ENCODE data around the gene UVSSA.

The UVSSA gene

DNA sequence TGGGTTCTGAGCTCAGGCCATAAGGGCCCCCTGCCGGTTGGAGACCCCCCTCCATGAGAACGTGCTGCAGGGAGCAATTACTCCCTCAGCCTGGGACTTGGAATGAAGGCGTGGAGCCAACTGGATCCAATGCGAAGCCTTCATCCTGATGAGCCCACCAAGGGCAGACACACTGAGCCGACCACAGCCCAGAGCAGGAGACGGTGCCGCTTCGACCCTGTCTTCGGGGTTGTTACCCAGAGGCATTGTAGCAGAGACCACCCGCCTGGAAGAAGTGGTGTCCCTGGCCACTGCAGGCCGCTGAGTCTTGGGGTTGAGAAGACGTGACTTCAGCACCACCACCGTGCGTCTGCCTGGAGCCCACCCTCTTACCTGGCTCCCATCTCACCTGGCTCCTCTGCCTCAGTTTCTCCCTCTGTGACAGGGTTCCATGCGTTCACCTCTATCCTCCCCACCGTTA lies 66.2 kb downstream of the UVSSA start:
- TF ChIP-seq POLR2A (IDR thresholded peaks at IDR 0.05; ENCODE audit: extremely low read depth, insufficient read length) (no peak), MYC (IDR thresholded peaks at IDR 0.05; ENCODE audit: low read depth, low read length) (no peak)
- TF ChIP-seq, protein P1, sequence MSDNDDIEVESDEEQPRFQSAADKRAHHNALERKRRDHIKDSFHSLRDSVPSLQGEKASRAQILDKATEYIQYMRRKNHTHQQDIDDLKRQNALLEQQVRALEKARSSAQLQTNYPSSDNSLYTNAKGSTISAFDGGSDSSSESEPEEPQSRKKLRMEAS (IDR thresholded peaks at IDR 0.05; ENCODE audit: low read depth, low read length) = no peak
- TF ChIP-seq, protein P2, sequence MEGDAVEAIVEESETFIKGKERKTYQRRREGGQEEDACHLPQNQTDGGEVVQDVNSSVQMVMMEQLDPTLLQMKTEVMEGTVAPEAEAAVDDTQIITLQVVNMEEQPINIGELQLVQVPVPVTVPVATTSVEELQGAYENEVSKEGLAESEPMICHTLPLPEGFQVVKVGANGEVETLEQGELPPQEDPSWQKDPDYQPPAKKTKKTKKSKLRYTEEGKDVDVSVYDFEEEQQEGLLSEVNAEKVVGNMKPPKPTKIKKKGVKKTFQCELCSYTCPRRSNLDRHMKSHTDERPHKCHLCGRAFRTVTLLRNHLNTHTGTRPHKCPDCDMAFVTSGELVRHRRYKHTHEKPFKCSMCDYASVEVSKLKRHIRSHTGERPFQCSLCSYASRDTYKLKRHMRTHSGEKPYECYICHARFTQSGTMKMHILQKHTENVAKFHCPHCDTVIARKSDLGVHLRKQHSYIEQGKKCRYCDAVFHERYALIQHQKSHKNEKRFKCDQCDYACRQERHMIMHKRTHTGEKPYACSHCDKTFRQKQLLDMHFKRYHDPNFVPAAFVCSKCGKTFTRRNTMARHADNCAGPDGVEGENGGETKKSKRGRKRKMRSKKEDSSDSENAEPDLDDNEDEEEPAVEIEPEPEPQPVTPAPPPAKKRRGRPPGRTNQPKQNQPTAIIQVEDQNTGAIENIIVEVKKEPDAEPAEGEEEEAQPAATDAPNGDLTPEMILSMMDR (IDR thresholded peaks at IDR 0.05; ENCODE audit: low read depth, low read length) = no peak
- no peak for DNase-seq (ENCODE audit: low read depth)
- no peak overlapping the region for H3K4me3 ChIP-seq (ENCODE audit: low read depth, low read length)

DNA sequence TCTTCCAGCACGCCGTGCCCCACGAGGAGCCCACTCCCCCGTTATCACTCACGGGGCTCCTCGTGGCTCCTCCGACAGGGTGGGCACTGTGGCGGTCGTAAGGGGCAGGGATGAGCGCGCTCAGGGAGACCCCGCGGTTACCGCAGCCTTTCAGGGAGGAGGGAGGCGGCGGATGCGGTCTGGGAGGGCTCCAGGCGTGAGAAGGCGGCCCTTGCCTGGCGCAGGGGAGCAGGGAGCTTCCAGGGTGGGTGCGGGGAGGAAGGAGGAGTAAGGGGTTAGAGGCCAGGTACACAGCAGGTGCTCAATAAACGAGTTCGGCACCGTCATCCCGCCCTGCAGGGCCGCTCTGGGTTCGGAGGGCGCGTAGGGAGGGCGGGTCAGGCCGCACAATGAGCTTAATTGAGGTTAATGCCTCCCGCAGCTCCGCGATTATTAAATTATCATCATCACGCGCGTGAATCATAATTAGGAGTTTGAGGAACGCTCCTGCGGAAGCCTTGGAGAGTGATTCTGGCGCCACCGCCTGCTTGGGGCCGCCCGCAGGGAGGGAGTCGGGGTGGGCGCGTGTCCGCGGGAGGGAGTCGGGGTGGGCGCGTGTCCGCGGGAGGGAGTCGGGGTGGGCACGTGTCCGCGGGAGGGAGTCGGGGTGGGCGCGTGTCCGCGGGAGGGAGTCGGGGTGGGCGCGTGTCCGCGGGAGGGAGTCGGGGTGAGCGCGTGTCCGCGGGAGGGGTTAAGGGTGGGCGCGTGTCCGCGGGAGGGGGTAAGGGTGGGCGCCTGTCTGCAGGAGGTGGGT lies 66.9 kb downstream of the UVSSA start:
- DNase-seq (ENCODE audit: low read depth) = no peak
- TF ChIP-seq POLR2A (IDR thresholded peaks at IDR 0.05; ENCODE audit: extremely low read depth, insufficient read length) = no peak
- TF ChIP-seq, protein P2 (IDR thresholded peaks at IDR 0.05; ENCODE audit: low read depth, low read length) = no peak
- TF ChIP-seq, protein P1 (IDR thresholded peaks at IDR 0.05; ENCODE audit: low read depth, low read length) = no peak
- no peak for TF ChIP-seq MYC (IDR thresholded peaks at IDR 0.05; ENCODE audit: low read depth, low read length)
- H3K4me3 ChIP-seq (ENCODE audit: low read depth, low read length) = no peak overlapping the region

DNA sequence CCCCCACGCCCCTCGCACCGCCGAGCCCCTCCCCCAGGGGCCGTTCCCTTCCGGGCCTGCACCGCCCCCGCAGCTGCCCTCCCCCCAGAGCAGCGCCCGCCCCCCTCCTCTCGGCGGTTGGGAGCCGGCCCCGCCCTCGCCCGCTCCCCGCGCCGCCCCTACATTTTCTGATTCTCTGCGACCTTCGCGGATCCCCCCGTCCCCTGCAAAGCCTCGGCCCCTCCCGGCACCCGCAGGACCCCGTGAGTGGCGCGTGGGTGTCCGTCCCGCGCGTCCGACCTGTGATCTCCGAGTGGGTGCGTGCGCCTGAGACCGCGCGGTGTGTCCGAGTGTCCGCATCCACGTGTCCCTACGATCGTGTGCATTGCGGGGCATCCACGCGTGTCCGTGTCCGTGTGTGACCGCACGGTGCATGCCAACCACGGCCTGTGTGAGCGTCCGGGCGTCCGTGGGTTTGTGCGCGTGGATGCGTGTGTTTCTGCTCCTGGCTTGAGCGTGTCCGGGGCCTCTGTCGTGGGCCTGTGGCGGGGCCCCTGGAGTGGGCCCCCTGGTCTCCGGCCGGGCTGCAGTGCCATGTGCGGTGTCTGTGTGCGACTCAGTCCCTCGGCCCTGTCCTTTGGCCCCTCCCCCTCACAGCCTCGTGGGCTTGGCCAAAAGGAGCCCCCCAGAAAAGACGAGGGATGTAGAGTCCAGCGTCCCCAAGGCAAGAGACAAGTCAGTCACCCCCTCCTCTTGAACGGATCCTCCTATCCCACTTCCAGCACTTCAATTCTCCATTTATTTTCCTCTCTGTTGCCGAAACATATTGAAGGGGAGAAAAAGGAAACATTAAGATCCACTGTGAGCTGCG lies 68.0 kb downstream of the UVSSA start:
- DNase-seq (ENCODE audit: low read depth) = no peak
- H3K4me3 ChIP-seq (ENCODE audit: low read depth, low read length) = no peak overlapping the region
- TF ChIP-seq, protein P2 (IDR thresholded peaks at IDR 0.05; ENCODE audit: low read depth, low read length) = no peak
- TF ChIP-seq MYC (IDR thresholded peaks at IDR 0.05; ENCODE audit: low read depth, low read length) (no peak), POLR2A (IDR thresholded peaks at IDR 0.05; ENCODE audit: extremely low read depth, insufficient read length) (no peak)
- TF ChIP-seq, protein P1 (IDR thresholded peaks at IDR 0.05; ENCODE audit: low read depth, low read length) = no peak

DNA sequence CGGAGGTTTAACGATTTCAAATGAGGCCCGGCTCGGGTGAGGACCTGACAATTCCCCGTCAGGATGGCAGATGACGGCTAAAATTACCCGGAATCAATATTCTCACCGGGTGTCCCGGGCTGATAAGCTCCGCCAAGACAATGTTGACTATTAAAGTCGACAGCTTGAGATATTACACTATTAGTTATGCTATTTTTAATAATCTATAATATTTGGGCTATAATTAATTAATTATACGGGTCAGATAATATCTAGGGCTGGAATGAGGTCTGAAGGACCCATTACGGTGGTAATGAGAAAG lies 68.6 kb downstream of the UVSSA start:
- no peak overlapping the region for H3K4me3 ChIP-seq (ENCODE audit: low read depth, low read length)
- DNase-seq (ENCODE audit: low read depth) = no peak

More for the DNA sequence above, 68.6 kb downstream of the UVSSA start:
- TF ChIP-seq, protein P2 (IDR thresholded peaks at IDR 0.05; ENCODE audit: low read depth, low read length) = no peak
- TF ChIP-seq, protein P1 (IDR thresholded peaks at IDR 0.05; ENCODE audit: low read depth, low read length) = no peak
- TF ChIP-seq POLR2A (IDR thresholded peaks at IDR 0.05; ENCODE audit: extremely low read depth, insufficient read length) (no peak), MYC (IDR thresholded peaks at IDR 0.05; ENCODE audit: low read depth, low read length) (no peak)

All from NB4 (cell line).